H1 (cell line): Measurements from ENCODE around the gene NR4A1. TPM values are rescaled to one million over a fixed set of nuclear protein-coding genes. Genes with fewer than 3 reads are reported as not detected.
A peak's percentile ranks its signal among the peaks of the same experiment; 100 is the strongest.

ENCODE experiments used
- CTCF ChIA-PET: fragments of 300-600 bp; sonication (Branson Sonifier 250); formaldehyde crosslinking; loops from one replicate; lab custom pipeline; 2021; ENCODE audit not compliant: partially characterized antibody; lab: Charles Lee
- POLR2A ChIA-PET: fragments of 300-600 bp; sonication (Branson Sonifier 250); formaldehyde crosslinking; loops from one replicate; lab custom pipeline; 2021; ENCODE audit warnings: inconsistent platforms; ENCODE audit not compliant: partially characterized antibody; lab: Charles Lee
- DNase-seq, 2 experiments: peaks; one replicate each; pipeline versions ENCODE4 v3.0.0 to v3.0.0-alpha.2; 2010 to 2022; ENCODE audit warnings: low spot score in 2 of 2, low read depth in 1 of 2, mixed read lengths in 1 of 2
- FAIRE-seq: peaks from 2 replicates; lab custom pipeline; 2011; peaks lifted over from hg19 to GRCh38; lab: Jason Lieb, UNC
- H2AFZ ChIP-seq: 2 replicates; pipeline ENCODE4 v1.8.1; 2012; ENCODE audit warnings: low read length, inconsistent platforms
- H2AK5ac ChIP-seq: 2 replicates; pipeline ENCODE4 v1.6.1; 2013; ENCODE audit warnings: low read depth, low read length
- H2BK120ac ChIP-seq: replicated peaks from 2 replicates; pipeline ENCODE3; 2013; ENCODE audit warnings: low read depth, low read length, inconsistent platforms
- H2BK12ac ChIP-seq: 2 replicates; pipeline ENCODE4 v1.6.1; 2013; ENCODE audit warnings: low read depth, low read length
- H2BK15ac ChIP-seq: 2 replicates; pipeline ENCODE4 v1.6.1; 2013; ENCODE audit warnings: low read length
- H2BK20ac ChIP-seq: 2 replicates; pipeline ENCODE4 v1.6.1; 2013; ENCODE audit warnings: low read length
- H2BK5ac ChIP-seq: 2 replicates; pipeline ENCODE4 v1.6.1; 2013; ENCODE audit warnings: low read depth, low read length
- H3K14ac ChIP-seq: 2 replicates; pipeline ENCODE4 v1.6.1; 2013; ENCODE audit warnings: inconsistent platforms; ENCODE audit not compliant: insufficient read length
- H3K18ac ChIP-seq: 2 replicates; pipeline ENCODE4 v1.6.1; 2013; ENCODE audit warnings: low read length; ENCODE audit errors: extremely low read depth
- H3K23ac ChIP-seq: 2 replicates; pipeline ENCODE4 v1.6.1; 2013; ENCODE audit warnings: inconsistent platforms; ENCODE audit not compliant: insufficient read length
- H3K23me2 ChIP-seq: 2 replicates; pipeline ENCODE4 v1.6.1; 2013; ENCODE audit warnings: low read depth, low read length
- H3K27ac ChIP-seq: 2 replicates; pipeline ENCODE4 v1.6.1; 2011; ENCODE audit warnings: low read depth, low read length, inconsistent platforms
- H3K27me3 ChIP-seq, 4 experiments: replicated peaks in 1 of 4; 1 replicate in 1 of 4; 2 replicates in 3 of 4; pipeline versions ENCODE4 v1.6.1 to v1.8.1; 2011 to 2013; ENCODE audit warnings: low read length in 3 of 4, mild to moderate bottlenecking in 3 of 4, inconsistent platforms in 2 of 4, mixed read lengths in 2 of 4, moderate library complexity in 1 of 4; ENCODE audit not compliant: control insufficient read depth in 3 of 4, insufficient read depth in 3 of 4; ENCODE audit errors: extremely low read depth in 1 of 4
- H3K36me3 ChIP-seq, 4 experiments: 2 replicates each; pipeline versions ENCODE4 v1.6.1 to v1.8.1; 2011 to 2013; ENCODE audit warnings: mild to moderate bottlenecking in 4 of 4, low read length in 3 of 4, moderate library complexity in 2 of 4, control low read depth in 1 of 4, inconsistent platforms in 1 of 4; ENCODE audit not compliant: insufficient read depth in 4 of 4, control insufficient read depth in 2 of 4
- H3K4ac ChIP-seq: replicated peaks from 2 replicates; pipeline ENCODE3; 2013; ENCODE audit warnings: low read length, low read depth, mixed read lengths, inconsistent platforms; ENCODE audit not compliant: insufficient read length
- H3K4me1 ChIP-seq, 4 experiments: replicated peaks in 1 of 4; 1 replicate in 1 of 4; 2 replicates in 3 of 4; pipeline versions ENCODE4 v1.6.1 to v1.8.1; 2011 to 2013; ENCODE audit warnings: low read length in 3 of 4, inconsistent platforms in 2 of 4, mixed read lengths in 1 of 4; ENCODE audit not compliant: insufficient read depth in 4 of 4, control insufficient read depth in 3 of 4
- H3K4me2 ChIP-seq, 2 experiments: 2 replicates each; pipeline versions ENCODE4 v1.6.1 to v1.8.1; 2011 to 2013; ENCODE audit warnings: low read depth in 2 of 2, low read length in 2 of 2, control low read depth in 1 of 2, inconsistent platforms in 1 of 2, mild to moderate bottlenecking in 1 of 2; ENCODE audit not compliant: insufficient read depth in 1 of 2
- H3K4me3 ChIP-seq, 4 experiments: fragments of 200-600, 300-600 bp in 1 of 4; sonication (generic), shearing (Covaris generic), sonication (Bioruptor Twin) in 1 of 4; 2 replicates each; pipeline versions ENCODE4 v1.5.1 to v1.8.1; 2011 to 2016; ENCODE audit warnings: low read length in 4 of 4, low read depth in 3 of 4, control low read depth in 2 of 4, inconsistent platforms in 2 of 4, mild to moderate bottlenecking in 2 of 4, mixed read lengths in 1 of 4, moderate library complexity in 1 of 4; ENCODE audit not compliant: insufficient read depth in 2 of 4; ENCODE audit errors: extremely low read depth in 1 of 4
- H3K56ac ChIP-seq: replicated peaks from 2 replicates; pipeline ENCODE3; 2013; ENCODE audit warnings: low read depth, mild to moderate bottlenecking, mixed read lengths, low read length, inconsistent platforms; ENCODE audit not compliant: insufficient read length
- H3K79me1 ChIP-seq: 2 replicates; pipeline ENCODE4 v1.6.1; 2013; ENCODE audit warnings: low read depth, low read length, control low read depth
- H3K79me2 ChIP-seq, 2 experiments: 2 replicates each; pipeline versions ENCODE4 v1.6.1 to v1.8.1; 2012 to 2013; ENCODE audit warnings: low read length in 2 of 2, mild to moderate bottlenecking in 2 of 2, inconsistent platforms in 1 of 2; ENCODE audit not compliant: insufficient read depth in 2 of 2, control insufficient read depth in 1 of 2
- H3K9ac ChIP-seq, 4 experiments: replicated peaks in 1 of 4; 1 replicate in 1 of 4; 2 replicates in 3 of 4; pipeline versions ENCODE4 v1.6.1 to v1.8.1; 2011 to 2013; ENCODE audit warnings: low read depth in 3 of 4, low read length in 3 of 4, control low read depth in 2 of 4, mild to moderate bottlenecking in 2 of 4, moderate library complexity in 2 of 4, inconsistent platforms in 1 of 4; ENCODE audit errors: extremely low read depth in 1 of 4
- H3K9me3 ChIP-seq, 2 experiments: 2 replicates each; pipeline versions ENCODE4 v1.6.1 to v1.8.1; 2012 to 2013; ENCODE audit warnings: mild to moderate bottlenecking in 2 of 2, moderate library complexity in 2 of 2, control low read depth in 1 of 2, inconsistent platforms in 1 of 2, low read depth in 1 of 2, low read length in 1 of 2, mixed read lengths in 1 of 2; ENCODE audit not compliant: insufficient read depth in 2 of 2
- H4K20me1 ChIP-seq, 2 experiments: replicated peaks in 1 of 2; 2 replicates each; pipeline versions ENCODE3 to v1.8.1; 2011 to 2013; ENCODE audit warnings: inconsistent platforms in 2 of 2, low read length in 2 of 2, mild to moderate bottlenecking in 1 of 2; ENCODE audit not compliant: insufficient read depth in 2 of 2, control insufficient read depth in 1 of 2
- H4K5ac ChIP-seq: 2 replicates; pipeline ENCODE4 v1.6.1; 2013; ENCODE audit warnings: low read length, low read depth, mixed read lengths, inconsistent platforms; ENCODE audit not compliant: insufficient read length
- H4K8ac ChIP-seq: 2 replicates; pipeline ENCODE4 v1.8.0; 2013; ENCODE audit warnings: mild to moderate bottlenecking, moderate library complexity, low read length, inconsistent platforms; ENCODE audit not compliant: insufficient read depth; ENCODE audit errors: extremely low read depth
- H4K91ac ChIP-seq: replicated peaks from 2 replicates; pipeline ENCODE3; 2013; ENCODE audit warnings: low read length, mixed read lengths, inconsistent platforms; ENCODE audit not compliant: insufficient read length
- CTBP2 ChIP-seq: IDR thresholded peaks from 2 replicates; pipeline ENCODE4 v1.7.0; 2011; ENCODE audit warnings: borderline replicate concordance, mild to moderate bottlenecking, moderate library complexity, mixed read lengths, low read length; ENCODE audit not compliant: insufficient read depth, insufficient read length
- RAD21 ChIP-seq, 2 experiments: IDR thresholded peaks in 1 of 2; conservative IDR thresholded peaks in 1 of 2; 2 replicates each; pipeline ENCODE4 v1.6.1; 2011; ENCODE audit warnings: low read depth in 2 of 2, low read length in 2 of 2, improper control_type of control experiment in 1 of 2, inconsistent platforms in 1 of 2, mild to moderate bottlenecking in 1 of 2, moderate library complexity in 1 of 2
- RFX5 ChIP-seq: IDR thresholded peaks from 2 replicates; pipeline ENCODE4 v1.6.1; 2011; ENCODE audit warnings: low read depth, low read length, improper control_type of control experiment, borderline replicate concordance
- SIN3A ChIP-seq, 2 experiments: IDR thresholded peaks in 1 of 2; conservative IDR thresholded peaks in 1 of 2; 2 replicates each; pipeline ENCODE4 v1.6.1; 2011 to 2012; ENCODE audit warnings: low read length in 2 of 2, improper control_type of control experiment in 1 of 2, low read depth in 1 of 2, mild to moderate bottlenecking in 1 of 2
- WGBS, 2 experiments: shearing (Covaris generic) in 1 of 2; methylation state at CpG; one replicate each; pipeline versions ENCODE4 v1.1.6 to v1.1.7; 2013 to 2015; ENCODE audit warnings: low lambda C conversion rate in 2 of 2, mixed read lengths in 2 of 2, inconsistent platforms in 1 of 2, low coverage in 1 of 2, missing lambda C conversion rate in 1 of 2; ENCODE audit not compliant: insufficient replicate concordance in 2 of 2, insufficient coverage in 1 of 2, insufficient read length in 1 of 2; ENCODE audit errors: extremely low coverage in 1 of 2, missing lambda C conversion rate in 1 of 2; 5-methylcytosine and 5-hydroxymethylcytosine counted together
- polyA plus RNA-seq, 7 experiments: library from polyadenylated mRNA; depleted of rRNA in 3 of 7; stranded (reverse) in 5 of 7; unstranded in 2 of 7; fragments of >200 nt in 5 of 7; fragments of 200-250 nt in 2 of 7; gene quantifications; 1 replicate in 5 of 7; 2 replicates in 1 of 7; 4 replicates in 1 of 7; pipeline versions ENCODE4 v1.2.1 to v1.2.3, GENCODE V29; 2011 to 2013; ENCODE audit warnings: missing spikeins in 2 of 7, mixed read lengths in 2 of 7
- total RNA-seq: library from RNA; stranded (reverse); fragmentation: NEBNext Ultra II Directional; extraction: Animal tissue kit (Norgen Biotek cat#: 25700); gene quantifications from 2 replicates; pipeline ENCODE4 v1.2.1, GENCODE V29; 2021
- TF ChIP-seq, protein P1 (sequence below), 3 experiments: IDR thresholded peaks; 1 replicate in 2 of 3; 2 replicates in 1 of 3; pipeline versions ENCODE4 v1.5.1 to v1.6.1; 2011; ENCODE audit warnings: low read length in 3 of 3, mild to moderate bottlenecking in 3 of 3, inconsistent platforms in 2 of 3, low read depth in 1 of 3, moderate library complexity in 1 of 3; ENCODE audit not compliant: insufficient read depth in 1 of 3; ENCODE audit errors: control extremely low read depth in 1 of 3

NR4A1 gene
- total and polyA plus RNA-seq, 2 of the 8 experiments (the other 6 are each of a cell fraction or from before 2014, with no cell fraction given), result 18.7 to 23.3 TPM

GRCh38 chr12:52082988-52083637 lies 31.9 kb downstream of the NR4A1 start:
- Histone ChIP-seq H3K18ac (no peak overlapping the region), H2AK5ac (no peak overlapping the region), H3K4ac (no peak overlapping the region), H3K23ac (no peak overlapping the region), H3K9ac (no peak overlapping the region; a peak in 1 of 7 replicates), H2BK12ac (peak overlapping the region; percentile 75; the same call in 1 of the 2 replicates), H3K36me3 (no peaks in the 10 kb centered on the region; a peak in 1 of 8 replicates), H3K56ac (no peak overlapping the region), H2BK20ac (no peak overlapping the region), H4K5ac (no peak overlapping the region), H3K9me3 (no peaks in the 10 kb centered on the region), H3K79me1 (no peaks in the 10 kb centered on the region), H2BK120ac (no peak overlapping the region), H3K27ac (no peak overlapping the region), H2AFZ (no peak overlapping the region), H4K20me1 (peaks cover 0 to 6% of the 10 kb centered on the region in 2 experiments), H3K4me1 (peaks cover 5 to 37% (median 14%) of the 10 kb centered on the region in 4 experiments; a peak in 6 of 7 replicates), H2BK15ac (peak overlapping the region; percentile 84; the same call in 1 of the 2 replicates), H3K27me3 (peaks cover 0 to 14% (median 1%) of the 10 kb centered on the region in 4 experiments; a peak in 5 of 7 replicates), H2BK5ac (no peak overlapping the region), H4K91ac (peak overlapping the region; percentile 0), H3K14ac (no peak overlapping the region), H4K8ac (peak overlapping the region; percentile 39; the same call in 1 of the 2 replicates), H3K23me2 (peaks cover 8% of the 10 kb centered on the region; the same call in 1 of the 2 replicates), H3K4me3 (no peak overlapping the region), H3K79me2 (no peaks in the 10 kb centered on the region), H3K4me2 (no peak overlapping the region)
- FAIRE-seq (peak; percentile 88), DNase-seq (peak in 1 of 2 experiments; percentile 85)
- CTCF ChIA-PET, result interaction anchor here (0.8 to 34.1 kb wide), 24 partner anchors 8 to 108 kb away, joined by 3 to 1022 read pairs (median 8); partner anchors contain the start of genes ATG101 and NR4A1
- 61% methylated on average over 11 of the region's 11 CpGs; no CpG with 5 or more reads in 1 of the 2 experiments for WGBS, 2 experiments
- POLR2A ChIA-PET, result interaction anchor here (1.5 to 7.7 kb wide), 3 partner anchors 13 to 194 kb away, joined by 3 to 82 read pairs (median 17); partner anchors contain the start of gene ATG101
- TF ChIP-seq SIN3A (conservative IDR thresholded peaks at IDR 0.05 in 1 of 2, IDR thresholded peaks at IDR 0.05 in 1 of 2; ENCODE audit: low read depth in 1 of 2, low read length in 2 of 2) (0 out of 4 replicates have a peak, but pooled peaks of 1 of the 2 experiments have one; percentile 38), CTBP2 (no peak), RFX5 (no peak), RAD21 (IDR thresholded peaks at IDR 0.05 in 1 of 2, conservative IDR thresholded peaks at IDR 0.05 in 1 of 2; ENCODE audit: low read depth in 2 of 2, low read length in 2 of 2) (peak; percentile 82)
- TF ChIP-seq, protein P1, sequence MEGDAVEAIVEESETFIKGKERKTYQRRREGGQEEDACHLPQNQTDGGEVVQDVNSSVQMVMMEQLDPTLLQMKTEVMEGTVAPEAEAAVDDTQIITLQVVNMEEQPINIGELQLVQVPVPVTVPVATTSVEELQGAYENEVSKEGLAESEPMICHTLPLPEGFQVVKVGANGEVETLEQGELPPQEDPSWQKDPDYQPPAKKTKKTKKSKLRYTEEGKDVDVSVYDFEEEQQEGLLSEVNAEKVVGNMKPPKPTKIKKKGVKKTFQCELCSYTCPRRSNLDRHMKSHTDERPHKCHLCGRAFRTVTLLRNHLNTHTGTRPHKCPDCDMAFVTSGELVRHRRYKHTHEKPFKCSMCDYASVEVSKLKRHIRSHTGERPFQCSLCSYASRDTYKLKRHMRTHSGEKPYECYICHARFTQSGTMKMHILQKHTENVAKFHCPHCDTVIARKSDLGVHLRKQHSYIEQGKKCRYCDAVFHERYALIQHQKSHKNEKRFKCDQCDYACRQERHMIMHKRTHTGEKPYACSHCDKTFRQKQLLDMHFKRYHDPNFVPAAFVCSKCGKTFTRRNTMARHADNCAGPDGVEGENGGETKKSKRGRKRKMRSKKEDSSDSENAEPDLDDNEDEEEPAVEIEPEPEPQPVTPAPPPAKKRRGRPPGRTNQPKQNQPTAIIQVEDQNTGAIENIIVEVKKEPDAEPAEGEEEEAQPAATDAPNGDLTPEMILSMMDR (IDR thresholded peaks at IDR 0.05; ENCODE audit: control extremely low read depth in 1 of 3, insufficient read depth in 1 of 3, low read depth in 1 of 3, low read length in 3 of 3), result peak in 2 of 3 experiments; percentile 92 to 97; a peak in 3 of 4 replicates
